ENCODE measurements around the gene S1PR3.

- TF ChIP-seq FOXM1 (IDR thresholded peaks at IDR 0.05; ENCODE audit: borderline replicate concordance) (no peak), ELF4 (IDR thresholded peaks at IDR 0.05) (no peak)
Observed at GRCh38 chr9:89036383-89036782, 45.1 kb downstream of the S1PR3 start.

Measured in HEK293T (cell line).